G401 (cell line): ENCODE measurements around the gene PARP1. TPM values are rescaled to one million over a fixed set of nuclear protein-coding genes. Genes with fewer than 3 reads are reported as not detected.

Source experiments
- DNase-seq: peaks from one replicate; pipeline ENCODE4 v3.0.0-alpha.2; 2015; ENCODE audit warnings: low spot score
- in situ Hi-C: cut with HindIII; loops from 2 replicates; pipeline ENCODE4 v1.10.0; 2016; ENCODE audit warnings: low sequenced_read_pairs, mixed read lengths
- total RNA-seq: library from RNA; depleted of rRNA; stranded (reverse); fragments of >200 nt; shearing (Covaris generic); gene quantifications from 2 replicates; pipeline ENCODE4 v1.2.3, GENCODE V29; 2014; rRNA removed

The PARP1 gene
- total RNA-seq, 1 experiment from 2014 or later: 218 TPM

DNA sequence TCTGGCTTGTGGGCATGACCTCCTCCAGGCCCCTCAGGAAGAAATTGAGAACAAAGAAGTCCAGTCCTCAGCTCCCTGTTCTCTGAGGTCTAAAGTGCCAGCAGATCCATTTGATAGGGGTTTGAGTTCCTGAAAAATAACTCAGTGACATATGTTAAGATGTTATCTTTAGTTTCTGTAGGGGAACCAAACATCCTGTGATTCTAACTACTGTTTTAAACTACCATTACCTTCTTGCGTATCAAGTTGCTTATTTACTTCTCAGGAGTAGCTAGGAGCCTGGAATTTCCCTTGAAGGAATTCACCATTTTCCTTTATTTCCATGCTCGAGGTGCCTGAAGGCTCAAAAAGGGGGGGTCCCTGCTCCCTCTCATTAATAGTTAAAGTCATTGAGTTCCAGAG, 80.1 kb downstream of the PARP1 start:
- no peak for DNase-seq
- in situ Hi-C loops: no loop called here

DNA sequence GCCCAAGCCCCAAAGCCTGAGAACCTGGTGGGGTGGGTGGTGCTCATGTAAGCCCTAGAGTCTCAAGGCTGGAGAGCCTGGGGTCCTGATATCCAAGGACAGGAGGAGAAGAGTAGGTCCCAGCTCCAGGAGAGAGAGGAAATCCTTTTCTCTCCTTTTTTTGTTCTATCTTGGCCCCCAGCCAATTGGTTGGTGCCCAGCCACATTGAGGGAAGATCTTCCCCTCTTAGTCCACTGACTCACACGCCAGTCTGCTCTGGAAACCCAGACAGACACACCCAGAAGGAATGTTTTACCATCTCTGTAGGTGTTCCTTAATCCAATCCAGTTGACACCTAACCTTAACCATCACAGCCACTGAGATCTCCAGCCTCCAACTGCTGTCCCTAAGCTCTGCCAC, 82.7 kb downstream of the PARP1 start:
- no peak for DNase-seq

GRCh38 chr1:226324479-226324878, 83.4 kb downstream of the PARP1 start:
- DNase-seq: no peak
- in situ Hi-C loops: no loop called here

More for the DNA sequence above, 82.7 kb downstream of the PARP1 start:
- in situ Hi-C loops: no loop called here

DNA sequence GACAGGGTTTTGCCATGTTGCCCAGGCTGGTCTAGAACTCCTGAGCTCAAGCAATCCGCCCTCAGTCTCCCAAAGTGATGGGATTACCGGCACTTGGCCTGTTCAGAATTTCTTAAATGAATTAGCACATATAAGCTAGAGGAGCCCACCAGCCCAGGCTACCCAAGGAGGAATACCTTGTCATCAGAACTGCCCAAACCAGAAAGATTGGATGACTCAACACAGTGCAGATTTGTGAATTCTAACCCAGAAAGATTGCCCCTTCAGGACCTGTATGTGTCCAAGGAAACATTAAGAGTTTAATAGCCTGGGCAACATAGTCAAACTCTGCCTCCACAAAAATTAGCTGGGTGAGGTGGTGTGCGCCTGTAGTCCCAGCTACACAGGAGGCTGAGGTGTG, 84.9 kb downstream of the PARP1 start:
- in situ Hi-C loops: no loop called here
- DNase-seq: no peak

DNA sequence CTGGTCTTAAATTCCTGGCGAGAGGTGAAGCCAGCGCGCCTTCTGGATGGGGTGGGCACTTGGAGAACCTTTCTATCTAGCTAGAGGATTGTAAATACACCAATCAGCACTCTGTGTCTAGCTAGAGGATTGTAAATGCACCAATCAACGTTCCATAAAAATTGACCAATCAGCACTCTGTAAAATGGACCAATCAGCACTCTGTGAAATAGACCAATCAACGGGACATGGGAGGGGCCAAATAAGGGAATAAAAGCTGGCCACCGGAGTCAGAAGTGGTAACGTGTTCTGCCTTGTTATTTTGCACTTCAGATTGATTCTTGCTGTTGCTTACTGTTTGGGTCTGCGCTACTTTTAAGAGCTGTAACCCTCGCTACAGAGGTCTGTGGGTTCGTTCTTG, 87.0 kb downstream of the PARP1 start:
- DNase-seq: no peak
- in situ Hi-C loops: no loop called here

DNA sequence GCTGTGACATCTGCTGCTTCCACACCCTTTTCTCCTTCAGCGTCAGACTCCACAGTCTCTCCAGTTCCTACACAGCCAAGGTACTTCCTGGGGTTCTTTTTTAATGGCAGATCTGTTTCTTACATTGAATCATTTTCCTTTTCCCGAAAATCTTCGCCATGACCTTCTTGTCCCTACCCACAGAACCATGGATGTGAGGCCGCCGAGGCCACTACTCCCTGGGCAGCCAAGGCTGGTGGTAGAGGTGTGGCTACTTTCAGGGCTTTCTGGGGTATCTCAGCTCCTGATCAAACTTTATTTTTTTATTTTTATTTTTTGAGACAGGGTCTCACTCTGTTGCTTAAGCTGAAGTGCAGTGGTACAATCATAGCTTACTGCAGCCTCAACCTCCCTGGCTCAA, 89.4 kb downstream of the PARP1 start:
- no peak for DNase-seq
- in situ Hi-C loops: no loop called here

DNA sequence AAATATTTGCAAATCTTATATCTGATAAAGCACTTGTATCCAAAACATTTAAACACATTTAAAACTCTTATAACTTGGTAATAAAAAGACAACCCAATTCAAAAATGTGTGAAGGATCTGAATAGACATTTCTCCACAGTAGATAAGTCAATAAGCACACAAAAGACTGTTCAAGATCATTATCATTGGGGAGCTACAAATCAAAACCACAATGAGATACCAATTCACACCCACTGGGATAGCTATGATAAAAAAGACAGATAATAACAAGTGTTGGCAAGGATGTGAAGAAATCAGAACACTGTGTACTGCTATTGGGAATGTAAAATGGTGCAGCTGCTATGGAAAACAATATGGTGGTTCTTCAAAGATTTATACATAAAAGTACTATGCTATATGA, 93.8 kb downstream of the PARP1 start:
- DNase-seq: no peak
- in situ Hi-C loops: no loop called here

DNA sequence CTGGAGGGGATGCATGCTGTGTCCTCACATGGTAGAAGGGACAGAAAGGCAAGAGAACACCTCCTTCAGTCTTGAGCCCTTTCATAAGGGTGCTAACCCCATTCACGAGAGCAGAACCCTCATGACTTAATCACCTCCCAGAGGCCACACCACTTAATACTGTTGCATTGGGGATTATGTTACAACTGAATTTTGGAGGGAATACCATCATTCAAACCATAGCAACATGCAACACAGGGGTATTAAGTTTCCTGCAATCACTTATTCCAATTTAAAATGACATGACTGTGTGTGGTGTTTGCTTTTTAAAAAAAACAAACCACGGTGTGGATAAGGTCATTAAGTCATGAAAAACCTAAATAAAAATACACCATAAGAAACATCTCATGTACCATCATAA, 95.8 kb downstream of the PARP1 start:
- DNase-seq: no peak
- in situ Hi-C loops: no loop called here

DNA sequence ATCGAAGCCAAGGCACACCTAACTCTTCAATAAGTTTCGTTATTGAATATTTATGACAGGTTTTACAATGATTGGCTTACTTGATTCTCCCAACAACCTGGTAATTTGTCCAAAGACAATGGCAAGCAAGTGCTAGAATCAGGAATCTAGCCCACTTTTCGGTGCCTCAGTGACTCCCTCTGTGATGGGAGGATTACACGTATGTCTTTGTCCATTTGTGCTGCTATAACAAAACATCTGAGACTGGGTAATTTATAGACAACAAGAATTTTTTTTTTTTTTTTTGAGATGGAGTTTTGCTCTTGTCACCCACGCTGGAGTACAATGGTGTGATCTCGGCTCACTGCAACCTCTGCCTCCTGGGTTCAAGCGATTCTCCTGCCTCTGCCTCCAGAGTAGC, 96.5 kb downstream of the PARP1 start:
- in situ Hi-C loops: no loop called here
- DNase-seq: no peak

Other genes with a start within 250 kb of the PARP1 start
- gene ACBD3, start 221.4 kb downstream of the PARP1 start, total RNA-seq: 19.4 and 21.3 TPM in 2 replicates
- gene MIXL1, start 184.4 kb downstream of the PARP1 start, total RNA-seq: not detected in 2 replicates
- gene LIN9, start 98.9 kb downstream of the PARP1 start, total RNA-seq: 8.6 and 14.8 TPM in 2 replicates
- gene STUM, start 140.7 kb upstream of the PARP1 start, total RNA-seq: not detected in 2 replicates